HG03378 (cell line): ENCODE results near the gene MEMO1.
A peak's percentile ranks its signal among the peaks of the same experiment; 100 is the strongest.
"Not testable (repeated sequence)": the region's sequence is repeated elsewhere in the genome, so short reads cannot be mapped to it uniquely, and the experiment has no call there.

Experiments
- ATAC-seq: cut with Tn5 transposase; IDR thresholded peaks from one replicate; pipeline ENCODE4 v1.9.1; 2021; ENCODE audit warnings: mild to moderate bottlenecking, moderate library complexity; ENCODE audit not compliant: unreplicated experiment

The MEMO1 gene

DNA sequence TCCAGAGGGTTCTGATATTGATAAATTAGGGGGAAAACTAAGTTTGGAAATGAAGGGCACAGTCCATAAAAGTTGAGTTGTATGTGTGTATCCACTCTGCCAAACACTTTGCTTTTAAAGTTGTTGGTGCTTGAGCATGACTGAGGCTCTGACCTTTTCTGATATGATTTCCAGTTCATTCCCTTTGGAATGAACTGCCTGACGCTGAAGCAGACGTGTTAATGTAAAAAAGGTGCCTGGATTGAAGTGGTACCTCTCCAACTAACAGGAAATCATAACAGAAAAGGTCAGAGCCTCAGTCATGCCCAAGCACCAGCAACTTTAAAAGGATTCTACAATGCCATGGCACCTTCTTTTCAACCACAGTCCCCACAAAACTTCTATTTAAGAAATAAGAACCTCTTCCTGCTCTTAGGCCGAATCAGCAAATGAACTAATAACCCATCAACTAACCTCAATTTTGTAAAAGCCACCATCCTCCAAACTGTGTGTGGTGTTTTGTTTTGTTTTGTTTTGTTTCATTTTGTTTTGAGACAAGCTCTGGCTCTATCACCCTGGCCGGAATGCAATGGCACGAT, 52.6 kb downstream of the MEMO1 start:
- ATAC-seq = no peak

DNA sequence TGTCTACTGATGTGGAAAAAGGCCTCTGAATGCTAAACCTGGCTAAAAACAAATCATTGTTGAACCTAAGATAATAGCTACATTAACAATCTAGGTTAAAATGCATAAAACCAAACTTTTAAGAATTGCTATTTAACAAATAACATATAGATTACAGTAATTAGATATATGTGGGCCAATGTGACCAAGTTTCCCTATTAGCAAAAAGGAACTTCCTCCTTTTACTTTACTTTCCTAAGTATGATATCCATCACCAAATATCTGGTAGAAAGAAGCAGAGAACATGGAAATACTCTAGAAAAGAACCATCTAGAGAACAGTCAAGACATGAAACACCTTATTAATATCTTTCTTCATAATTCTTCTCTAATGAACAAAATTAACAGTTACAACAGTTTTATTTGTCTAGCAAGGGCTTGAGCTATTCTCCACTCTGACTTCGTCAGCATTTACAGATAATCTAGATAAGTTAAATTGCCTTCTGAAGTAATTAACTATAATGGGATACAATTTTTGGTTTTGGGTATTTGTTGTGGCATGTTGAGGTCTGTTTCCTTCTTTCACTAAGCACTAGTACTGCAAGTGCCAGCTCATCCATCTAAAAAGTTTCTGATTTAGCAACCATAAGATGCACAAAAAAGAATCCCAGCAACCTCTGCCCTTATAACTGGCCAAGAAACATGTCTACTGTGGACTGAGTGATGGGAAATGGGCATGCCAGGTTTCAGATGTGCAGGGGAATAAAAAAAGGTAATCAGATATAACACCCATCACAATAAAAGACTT, 53.3 kb downstream of the MEMO1 start:
- ATAC-seq = no peak

DNA sequence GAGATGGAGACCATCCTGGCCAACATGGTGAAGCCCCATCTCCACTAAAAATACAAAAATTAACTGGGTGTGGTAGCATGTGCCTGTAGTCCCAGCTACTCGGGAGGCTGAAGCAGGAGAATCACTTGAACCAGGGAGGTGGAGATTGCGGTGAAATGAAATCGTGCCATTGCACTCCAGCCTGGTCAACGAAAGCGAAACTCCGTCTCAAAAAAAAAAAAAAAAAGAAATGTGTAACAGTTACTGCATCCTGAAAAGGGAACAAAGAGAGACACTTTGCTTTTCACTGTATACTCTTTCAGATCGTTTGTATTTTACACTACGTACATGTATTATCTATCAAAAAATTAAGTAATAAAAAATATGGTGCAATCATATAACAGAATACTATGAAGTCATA, 53.9 kb downstream of the MEMO1 start:
- peak; percentile 56 for ATAC-seq

DNA sequence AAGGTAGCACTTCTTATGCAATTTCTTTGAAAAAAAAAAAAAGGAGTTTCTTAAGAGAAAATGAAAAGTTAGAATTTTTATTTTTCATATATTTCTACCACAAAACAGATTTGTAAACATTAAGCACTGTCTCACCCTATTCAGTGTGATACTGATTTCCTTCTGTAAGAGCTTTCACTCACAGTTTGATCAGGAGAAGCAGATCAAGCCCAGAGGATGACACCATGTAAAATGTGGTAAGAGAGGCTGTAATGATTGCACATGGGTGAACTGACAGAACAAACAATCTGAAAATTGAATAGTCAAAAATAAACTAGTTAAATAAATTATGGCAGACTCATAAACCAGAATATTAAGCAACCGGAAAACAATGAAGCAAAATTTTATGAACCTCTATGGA, 54.5 kb downstream of the MEMO1 start:
- no peak for ATAC-seq

DNA sequence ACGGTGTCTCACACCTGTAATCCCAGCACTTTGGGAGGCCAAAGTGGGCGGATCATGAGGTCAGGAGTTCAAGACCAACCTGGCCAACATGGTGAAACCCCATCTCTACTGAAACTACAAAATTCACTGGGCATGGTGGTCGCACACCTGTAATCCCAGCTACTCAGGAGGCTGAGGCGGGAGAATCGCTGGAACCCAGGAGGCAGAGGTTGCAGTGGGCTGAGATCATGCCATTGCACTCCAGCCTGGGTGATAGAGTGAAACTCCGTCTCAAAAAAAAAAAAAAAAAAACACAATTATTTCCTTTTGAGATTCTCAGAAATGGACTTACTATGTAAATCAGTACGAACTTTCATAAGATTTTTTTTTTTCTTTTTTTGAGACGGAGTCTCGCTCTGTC, 57.7 kb downstream of the MEMO1 start:
- ATAC-seq = not testable (repeated sequence)

DNA sequence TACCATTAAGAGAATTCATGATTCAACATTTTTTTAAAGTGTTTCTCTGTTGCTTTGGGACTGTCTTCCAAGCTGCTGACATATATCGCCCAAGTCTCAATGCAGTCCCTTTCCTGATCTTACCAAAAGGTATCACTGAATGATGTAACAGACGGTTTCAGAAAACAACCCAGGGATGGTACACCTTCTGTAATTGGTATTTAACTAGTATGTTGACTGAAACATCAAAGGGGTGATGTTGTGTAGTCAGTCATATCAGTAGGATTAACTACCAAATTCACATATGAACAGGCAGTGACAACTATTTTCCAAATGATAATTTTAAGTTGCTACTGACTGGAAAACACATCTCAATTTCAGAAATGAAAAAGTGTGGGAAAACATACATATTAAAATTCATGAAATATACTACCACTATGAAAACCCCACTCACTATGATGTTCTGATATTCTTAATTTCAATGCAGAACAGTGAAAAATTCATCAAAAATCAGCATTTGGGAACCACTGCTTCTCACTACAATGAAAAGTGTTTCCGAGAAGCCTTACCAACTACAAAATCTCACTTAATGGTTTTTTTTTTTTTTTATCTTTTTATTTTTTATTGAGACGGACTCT, 59.8 kb downstream of the MEMO1 start:
- ATAC-seq = no peak

DNA sequence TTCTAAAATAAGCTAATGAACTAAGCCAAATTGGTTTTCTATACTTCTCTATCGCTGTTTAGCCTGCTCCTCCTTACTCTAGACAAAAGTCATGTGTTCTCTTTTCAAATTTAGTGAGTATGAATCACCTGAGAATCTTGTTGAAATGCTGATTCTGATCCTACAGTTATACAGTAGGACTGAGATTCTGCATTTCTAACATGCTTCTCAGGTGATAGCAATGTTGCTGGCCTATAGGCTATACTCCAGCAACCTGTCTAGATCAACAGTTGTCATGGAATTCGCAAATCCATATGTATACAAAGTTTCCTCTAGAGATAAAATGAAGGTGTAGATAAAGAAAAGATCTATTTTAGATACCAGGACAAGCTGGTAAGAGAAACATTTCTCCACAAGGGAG, 62.9 kb downstream of the MEMO1 start:
- ATAC-seq = no peak

DNA sequence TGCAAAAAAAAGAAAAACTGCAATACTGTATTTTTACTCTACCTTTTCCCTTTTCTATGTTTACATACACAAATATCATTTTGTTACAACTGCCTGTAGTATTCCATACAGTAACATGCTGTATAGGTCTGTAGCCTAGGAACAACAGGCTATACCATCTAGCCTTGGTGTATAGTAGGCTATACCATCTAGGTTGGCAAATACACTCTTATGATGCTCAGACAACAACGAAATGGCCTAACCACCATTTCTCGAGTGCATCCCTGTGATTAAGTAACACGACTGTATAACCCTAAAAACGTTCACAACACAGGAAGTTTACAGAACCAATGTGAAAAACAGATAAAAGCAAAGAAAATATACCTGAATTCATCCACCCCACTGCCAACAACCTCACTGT, 64.0 kb downstream of the MEMO1 start:
- no peak for ATAC-seq

DNA sequence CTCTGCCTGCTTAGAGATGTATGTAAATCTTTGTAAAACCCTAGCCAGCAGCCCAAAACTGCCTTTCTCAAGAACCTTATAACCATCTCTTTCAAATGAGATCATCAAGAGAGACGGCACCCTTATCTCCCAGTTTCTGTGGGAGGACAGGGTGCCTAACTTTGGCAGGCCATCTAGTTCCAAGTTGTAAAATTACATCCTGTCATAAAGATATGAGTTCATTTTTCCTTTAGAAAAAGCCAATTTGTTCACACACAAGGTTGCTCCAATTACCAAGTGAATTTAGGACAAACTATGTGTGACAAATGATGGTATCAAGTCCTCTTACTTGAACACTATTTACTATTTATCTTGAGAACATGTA, 65.3 kb downstream of the MEMO1 start:
- no peak for ATAC-seq

DNA sequence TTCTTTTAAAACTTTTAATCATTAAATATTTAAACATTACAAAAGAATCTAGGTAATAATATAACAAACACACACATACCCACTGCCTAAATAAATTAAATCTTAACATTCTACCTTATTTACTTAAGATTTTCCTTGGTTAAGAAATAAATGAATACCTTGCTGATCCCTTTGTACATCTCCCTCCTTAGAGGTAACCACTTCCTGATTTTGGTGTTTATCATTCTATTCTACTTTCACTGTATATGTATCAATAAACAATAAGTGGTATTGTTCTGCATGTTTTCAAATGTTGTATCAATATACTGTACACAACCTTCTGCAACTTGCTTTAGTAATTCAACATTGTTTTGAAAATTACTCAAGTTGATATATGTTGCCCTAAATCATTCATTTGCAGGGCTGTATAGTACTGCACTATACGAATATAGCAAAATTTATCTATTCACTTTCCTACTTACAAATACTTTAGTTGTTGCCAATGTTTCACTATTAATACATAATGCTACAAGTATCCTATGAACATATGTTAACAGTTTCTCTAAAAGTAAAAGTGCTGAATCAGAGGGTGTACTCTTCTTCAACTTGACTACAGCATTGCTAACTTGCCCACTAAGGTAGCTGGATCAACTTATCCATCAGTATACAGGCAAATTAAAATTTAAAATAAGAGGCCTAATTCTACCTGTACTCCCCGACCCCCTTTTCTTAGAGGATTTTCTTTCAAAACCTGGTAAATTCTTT, 65.8 kb downstream of the MEMO1 start:
- ATAC-seq = no peak

DNA sequence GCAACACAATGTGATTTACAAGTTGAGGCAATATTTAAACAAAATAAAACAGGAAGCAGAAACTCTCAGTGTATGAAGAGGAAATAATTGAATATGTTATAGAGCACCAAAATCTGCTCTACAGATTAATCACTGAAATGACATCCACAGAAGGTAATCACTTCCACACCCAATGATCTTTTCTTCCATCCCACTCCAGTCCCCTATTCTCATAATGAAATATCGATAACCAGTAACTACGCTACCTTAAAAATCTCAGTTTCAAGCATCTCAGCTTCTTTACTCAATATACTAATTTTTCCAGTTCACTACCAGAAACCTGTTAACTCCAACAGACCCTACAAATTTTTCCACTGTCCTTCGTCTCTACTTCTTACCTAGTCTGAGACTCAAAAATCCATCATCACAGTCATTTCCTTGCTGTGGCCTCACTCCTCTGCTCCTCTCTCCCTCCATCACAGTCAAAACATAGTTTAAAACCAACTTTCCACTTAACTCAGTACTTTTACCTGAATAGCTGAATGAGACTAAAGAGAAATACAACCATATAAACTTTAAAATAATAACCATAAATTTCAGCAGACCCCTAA, 67.1 kb downstream of the MEMO1 start:
- ATAC-seq = no peak

DNA sequence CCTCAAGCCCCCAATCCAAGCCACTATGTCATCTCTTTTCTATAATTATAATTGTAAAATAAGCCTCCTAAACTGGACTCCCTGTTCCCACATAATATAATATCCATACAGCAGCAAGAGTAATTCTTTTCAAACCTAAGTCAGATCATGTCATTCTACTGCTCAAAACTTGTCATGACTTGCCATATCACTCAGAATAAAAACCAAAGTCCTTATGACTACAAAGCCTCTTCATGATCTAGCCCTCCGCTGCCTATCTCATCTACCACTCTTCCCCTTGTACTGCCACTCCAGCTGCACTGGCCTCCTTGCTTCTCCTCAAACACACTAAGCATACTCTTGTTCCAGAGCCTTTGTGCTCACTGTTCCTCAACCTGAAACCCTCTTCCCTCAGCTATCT, 69.9 kb downstream of the MEMO1 start:
- ATAC-seq = no peak

DNA sequence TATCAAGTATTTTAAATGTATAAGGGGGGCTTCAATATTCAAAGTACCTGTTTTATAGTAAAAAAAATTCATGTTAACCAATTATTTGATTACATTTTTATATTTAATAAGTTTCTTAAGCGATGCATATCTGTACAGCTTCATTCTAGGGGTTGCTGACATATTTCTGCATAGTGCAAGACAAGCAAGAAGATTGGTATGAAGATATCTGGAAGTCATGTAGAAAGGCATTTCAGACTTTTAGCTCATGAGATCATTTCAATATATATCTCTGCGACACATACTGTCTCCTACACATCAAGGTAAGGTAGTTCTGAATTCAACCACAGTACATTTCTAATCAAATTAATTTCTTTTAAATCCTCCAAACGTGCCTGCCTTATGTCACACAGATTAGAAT, 73.1 kb downstream of the MEMO1 start:
- ATAC-seq = no peak

DNA sequence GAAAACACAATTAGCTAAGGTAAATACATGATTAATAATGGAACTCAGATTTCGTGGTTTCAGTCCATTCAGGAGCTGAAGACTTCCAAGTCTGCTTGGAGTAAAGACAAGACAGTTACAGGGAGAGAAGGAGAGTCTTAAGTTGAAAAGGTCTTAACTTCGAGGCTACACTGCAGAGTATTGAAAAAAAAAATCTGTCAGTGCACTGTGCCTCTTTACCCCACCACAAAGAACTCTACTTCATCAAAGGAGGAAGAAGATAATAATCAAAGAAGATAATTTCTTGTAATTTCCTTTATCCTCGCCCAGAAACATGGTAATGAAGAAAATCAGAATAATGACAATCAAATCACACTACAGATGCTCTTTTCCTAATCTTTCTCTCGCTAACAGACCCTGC, 75.4 kb downstream of the MEMO1 start:
- ATAC-seq = no peak

DNA sequence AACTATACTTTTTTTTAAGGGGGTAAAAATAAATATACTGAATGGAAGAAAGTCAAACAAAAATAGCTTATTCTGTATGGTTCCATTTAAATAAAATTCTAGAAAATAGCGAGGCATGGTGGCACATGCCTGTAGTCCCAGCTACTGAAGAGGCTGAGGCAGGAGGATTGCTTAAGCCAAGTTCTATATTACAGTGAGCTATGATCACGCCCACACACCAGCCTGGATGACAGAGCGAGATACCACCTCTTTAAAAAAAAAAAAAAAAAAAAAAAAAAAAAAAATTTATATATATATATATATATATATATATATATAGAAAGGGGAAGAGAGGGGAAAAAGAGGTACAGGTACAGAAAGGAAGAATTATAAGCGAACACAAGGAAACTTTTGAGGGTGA, 77.7 kb downstream of the MEMO1 start:
- no peak for ATAC-seq

DNA sequence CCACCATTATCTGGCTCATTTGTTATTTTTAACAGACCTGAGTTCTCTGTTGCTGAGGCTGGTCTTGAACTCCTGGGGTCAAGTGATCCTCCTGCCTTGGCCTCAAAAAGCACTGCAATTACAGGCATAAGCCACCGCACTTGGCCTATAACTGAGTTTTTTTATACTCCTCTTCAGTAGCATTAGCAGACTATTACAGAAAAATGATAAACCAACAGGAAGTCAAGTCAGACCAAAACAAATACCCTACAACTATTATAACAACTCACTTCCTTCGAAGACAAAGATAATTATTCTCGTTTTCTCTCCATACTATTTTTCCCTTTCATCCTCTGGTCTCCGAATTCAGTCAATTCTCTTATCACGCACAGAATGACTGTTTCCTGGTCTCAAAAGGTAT, 78.2 kb downstream of the MEMO1 start:
- ATAC-seq = no peak

DNA sequence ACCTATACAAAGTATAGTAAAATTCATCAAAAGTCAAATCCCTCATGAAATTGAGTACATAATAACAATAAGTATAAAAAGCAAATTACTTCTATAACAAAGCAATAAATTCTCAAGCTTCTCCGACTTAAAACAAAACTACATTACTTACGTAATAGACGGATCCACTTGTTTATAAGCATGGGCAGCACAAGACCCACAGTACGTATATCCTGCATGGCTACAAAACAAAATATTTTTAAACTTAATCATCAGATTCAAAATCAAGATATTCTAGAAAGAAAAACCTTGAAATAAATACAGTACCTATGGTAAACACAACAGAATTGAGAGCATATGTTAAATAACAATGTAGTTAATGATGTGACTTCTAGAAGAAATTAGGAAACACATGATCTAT, 78.9 kb downstream of the MEMO1 start:
- no peak for ATAC-seq

DNA sequence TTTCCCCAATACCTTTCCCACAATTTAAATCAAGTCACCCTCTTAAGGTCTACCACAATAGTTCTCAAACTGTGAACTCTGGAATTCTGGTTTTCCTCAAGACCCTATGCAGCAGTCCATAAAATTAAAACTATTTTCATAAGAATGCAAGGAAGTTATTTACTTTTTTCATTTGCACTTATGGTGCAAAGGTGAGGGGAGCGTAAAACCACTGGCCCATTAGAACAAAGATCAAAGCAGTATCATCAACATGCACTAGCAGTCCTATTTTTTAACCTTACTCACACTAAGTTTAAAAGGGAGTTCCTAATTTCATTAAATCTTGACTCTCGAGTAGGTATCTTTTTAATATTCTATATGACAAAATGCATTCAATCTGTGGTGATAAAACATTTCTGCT, 85.3 kb downstream of the MEMO1 start:
- no peak for ATAC-seq

DNA sequence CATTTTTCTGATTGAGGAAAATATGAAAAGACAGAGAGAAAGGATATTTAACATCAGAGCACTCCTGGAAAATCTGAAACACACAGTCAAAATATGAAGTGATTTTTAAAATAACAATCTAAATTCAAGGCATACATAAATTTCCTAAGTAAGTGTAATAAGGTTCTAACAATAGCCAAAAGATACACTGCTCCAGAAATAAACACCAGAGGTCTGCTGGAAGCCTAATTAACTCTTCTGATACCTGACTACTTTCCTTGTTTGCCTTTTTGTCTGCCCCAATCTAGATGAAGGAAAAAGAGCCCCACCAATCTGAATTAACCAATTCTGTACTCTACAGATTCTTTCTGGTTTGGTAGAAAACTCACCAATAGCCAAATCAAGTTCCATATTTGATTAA, 87.1 kb downstream of the MEMO1 start:
- ATAC-seq = no peak

DNA sequence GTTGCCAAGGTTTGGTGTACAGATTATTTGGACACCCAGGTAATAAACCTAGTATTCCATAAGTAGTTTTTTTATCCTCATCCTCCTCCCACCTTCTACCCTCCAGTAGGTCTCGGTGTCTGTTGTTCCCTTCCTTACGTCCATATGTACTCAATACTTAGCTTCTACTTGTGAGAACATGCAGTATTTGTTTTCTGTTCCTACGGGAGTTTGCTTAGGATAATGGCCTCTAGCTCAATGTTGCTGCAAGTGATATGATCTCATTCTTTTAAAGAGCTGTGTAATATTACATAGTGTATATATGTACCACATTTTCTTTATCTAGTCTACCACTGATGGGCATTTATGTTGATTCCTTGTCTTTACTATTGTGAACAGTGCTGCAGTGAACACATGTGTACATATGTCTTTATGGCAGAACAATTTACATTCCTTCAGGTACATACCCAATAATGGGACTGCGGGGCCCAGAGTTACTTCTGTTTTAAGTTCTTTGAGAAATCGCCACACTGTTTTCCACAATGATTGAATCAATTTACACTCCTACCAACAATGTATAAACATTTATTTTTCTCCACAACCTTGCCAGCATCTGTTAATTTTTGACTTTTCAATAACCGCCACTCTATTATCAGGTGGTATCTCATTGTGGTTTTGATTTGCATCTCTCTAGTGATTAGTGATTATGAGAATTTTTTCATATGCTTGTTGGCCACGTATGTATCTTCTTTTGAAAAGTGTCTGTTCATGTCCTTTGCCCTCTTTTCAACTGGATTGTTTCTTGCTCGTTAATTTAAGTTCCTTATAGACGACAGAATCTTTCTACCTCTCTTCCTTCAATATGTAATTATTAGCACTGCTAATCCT, 88.0 kb downstream of the MEMO1 start:
- ATAC-seq = no peak

DNA sequence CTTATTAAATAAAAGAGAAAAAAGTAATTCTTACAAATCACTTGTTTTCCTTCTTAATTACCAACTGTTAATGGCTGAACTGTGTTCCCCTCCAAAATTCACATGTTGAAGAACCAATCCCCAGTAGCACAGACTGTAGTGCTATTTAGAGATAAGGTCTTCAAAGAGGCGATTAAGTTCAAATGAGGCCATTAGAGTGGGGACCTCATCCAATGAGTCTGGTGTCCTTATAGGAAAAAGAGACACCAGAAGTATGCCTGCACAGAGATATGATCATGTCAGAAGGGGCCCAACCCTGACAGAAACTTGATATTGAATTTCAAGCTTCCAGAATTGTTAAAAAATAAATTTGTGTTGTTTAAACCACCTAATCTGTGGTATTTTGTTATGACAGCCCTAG, 89.8 kb downstream of the MEMO1 start:
- ATAC-seq = no peak
